ENCODE measurements around the gene GRM8.

DNA sequence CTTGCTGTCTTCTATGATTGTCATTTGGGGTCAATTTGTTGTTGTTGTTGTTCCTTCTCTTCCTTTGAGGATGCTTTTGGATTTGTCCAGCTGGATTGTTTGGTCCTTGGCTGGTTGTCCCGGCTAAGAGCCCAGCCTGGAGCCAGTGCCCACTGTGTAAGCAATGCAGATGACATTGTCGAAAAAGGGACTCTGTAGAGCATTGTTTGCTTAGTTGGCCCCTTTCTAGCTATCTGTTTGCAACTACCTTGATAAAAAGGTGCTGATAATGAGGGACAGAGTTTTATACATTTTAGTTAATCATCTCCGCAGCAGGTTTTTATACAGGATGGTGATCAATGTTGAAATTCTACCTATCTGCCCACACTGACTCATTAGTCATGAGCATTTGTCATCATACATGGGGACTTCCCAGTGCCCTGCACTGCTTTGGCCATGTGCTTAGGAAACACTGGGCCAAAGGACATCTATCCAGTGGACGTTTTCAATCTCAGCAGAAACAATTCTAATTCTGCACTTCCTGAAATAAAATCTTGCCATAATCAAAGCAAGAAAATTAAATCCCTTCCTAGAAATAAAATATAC is 311.9 kb downstream of the GRM8 start:
- no peak for TF ChIP-seq CTCF (conservative IDR thresholded peaks at IDR 0.05)
- no peak for TF ChIP-seq ZFX (IDR thresholded peaks at IDR 0.05)
